H1 (cell line): Measurements from ENCODE around the gene ATP13A2. TPM values are rescaled to one million over a fixed set of nuclear protein-coding genes. Genes with fewer than 3 reads are reported as not detected.
A peak's percentile ranks its signal among the peaks of the same experiment; 100 is the strongest.

Experiments used
- CTCF ChIA-PET: fragments of 300-600 bp; sonication (Branson Sonifier 250); formaldehyde crosslinking; loops from one replicate; lab custom pipeline; 2021; ENCODE audit not compliant: partially characterized antibody; lab: Charles Lee
- POLR2A ChIA-PET: fragments of 300-600 bp; sonication (Branson Sonifier 250); formaldehyde crosslinking; loops from one replicate; lab custom pipeline; 2021; ENCODE audit warnings: inconsistent platforms; ENCODE audit not compliant: partially characterized antibody; lab: Charles Lee
- DNase-seq, 2 experiments: peaks; one replicate each; pipeline versions ENCODE4 v3.0.0 to v3.0.0-alpha.2; 2010 to 2022; ENCODE audit warnings: low spot score in 2 of 2, low read depth in 1 of 2, mixed read lengths in 1 of 2
- FAIRE-seq: peaks from 2 replicates; lab custom pipeline; 2011; peaks lifted over from hg19 to GRCh38; lab: Jason Lieb, UNC
- H2AFZ ChIP-seq: 2 replicates; pipeline ENCODE4 v1.8.1; 2012; ENCODE audit warnings: low read length, inconsistent platforms
- H2AK5ac ChIP-seq: 2 replicates; pipeline ENCODE4 v1.6.1; 2013; ENCODE audit warnings: low read depth, low read length
- H2BK120ac ChIP-seq: replicated peaks from 2 replicates; pipeline ENCODE3; 2013; ENCODE audit warnings: low read depth, low read length, inconsistent platforms
- H2BK12ac ChIP-seq: 2 replicates; pipeline ENCODE4 v1.6.1; 2013; ENCODE audit warnings: low read depth, low read length
- H2BK15ac ChIP-seq: 2 replicates; pipeline ENCODE4 v1.6.1; 2013; ENCODE audit warnings: low read length
- H2BK20ac ChIP-seq: 2 replicates; pipeline ENCODE4 v1.6.1; 2013; ENCODE audit warnings: low read length
- H2BK5ac ChIP-seq: 2 replicates; pipeline ENCODE4 v1.6.1; 2013; ENCODE audit warnings: low read depth, low read length
- H3K14ac ChIP-seq: 2 replicates; pipeline ENCODE4 v1.6.1; 2013; ENCODE audit warnings: inconsistent platforms; ENCODE audit not compliant: insufficient read length
- H3K18ac ChIP-seq: 2 replicates; pipeline ENCODE4 v1.6.1; 2013; ENCODE audit warnings: low read length; ENCODE audit errors: extremely low read depth
- H3K23ac ChIP-seq: 2 replicates; pipeline ENCODE4 v1.6.1; 2013; ENCODE audit warnings: inconsistent platforms; ENCODE audit not compliant: insufficient read length
- H3K23me2 ChIP-seq: 2 replicates; pipeline ENCODE4 v1.6.1; 2013; ENCODE audit warnings: low read depth, low read length
- H3K27ac ChIP-seq: 2 replicates; pipeline ENCODE4 v1.6.1; 2011; ENCODE audit warnings: low read depth, low read length, inconsistent platforms
- H3K27me3 ChIP-seq, 4 experiments: replicated peaks in 1 of 4; 1 replicate in 1 of 4; 2 replicates in 3 of 4; pipeline versions ENCODE4 v1.6.1 to v1.8.1; 2011 to 2013; ENCODE audit warnings: low read length in 3 of 4, mild to moderate bottlenecking in 3 of 4, inconsistent platforms in 2 of 4, mixed read lengths in 2 of 4, moderate library complexity in 1 of 4; ENCODE audit not compliant: control insufficient read depth in 3 of 4, insufficient read depth in 3 of 4; ENCODE audit errors: extremely low read depth in 1 of 4
- H3K36me3 ChIP-seq, 4 experiments: 2 replicates each; pipeline versions ENCODE4 v1.6.1 to v1.8.1; 2011 to 2013; ENCODE audit warnings: mild to moderate bottlenecking in 4 of 4, low read length in 3 of 4, moderate library complexity in 2 of 4, control low read depth in 1 of 4, inconsistent platforms in 1 of 4; ENCODE audit not compliant: insufficient read depth in 4 of 4, control insufficient read depth in 2 of 4
- H3K4ac ChIP-seq: replicated peaks from 2 replicates; pipeline ENCODE3; 2013; ENCODE audit warnings: low read length, low read depth, mixed read lengths, inconsistent platforms; ENCODE audit not compliant: insufficient read length
- H3K4me1 ChIP-seq, 4 experiments: replicated peaks in 1 of 4; 1 replicate in 1 of 4; 2 replicates in 3 of 4; pipeline versions ENCODE4 v1.6.1 to v1.8.1; 2011 to 2013; ENCODE audit warnings: low read length in 3 of 4, inconsistent platforms in 2 of 4, mixed read lengths in 1 of 4; ENCODE audit not compliant: insufficient read depth in 4 of 4, control insufficient read depth in 3 of 4
- H3K4me2 ChIP-seq, 2 experiments: 2 replicates each; pipeline versions ENCODE4 v1.6.1 to v1.8.1; 2011 to 2013; ENCODE audit warnings: low read depth in 2 of 2, low read length in 2 of 2, control low read depth in 1 of 2, inconsistent platforms in 1 of 2, mild to moderate bottlenecking in 1 of 2; ENCODE audit not compliant: insufficient read depth in 1 of 2
- H3K4me3 ChIP-seq, 4 experiments: fragments of 200-600, 300-600 bp in 1 of 4; sonication (generic), shearing (Covaris generic), sonication (Bioruptor Twin) in 1 of 4; 2 replicates each; pipeline versions ENCODE4 v1.5.1 to v1.8.1; 2011 to 2016; ENCODE audit warnings: low read length in 4 of 4, low read depth in 3 of 4, control low read depth in 2 of 4, inconsistent platforms in 2 of 4, mild to moderate bottlenecking in 2 of 4, mixed read lengths in 1 of 4, moderate library complexity in 1 of 4; ENCODE audit not compliant: insufficient read depth in 2 of 4; ENCODE audit errors: extremely low read depth in 1 of 4
- H3K56ac ChIP-seq: replicated peaks from 2 replicates; pipeline ENCODE3; 2013; ENCODE audit warnings: low read depth, mild to moderate bottlenecking, mixed read lengths, low read length, inconsistent platforms; ENCODE audit not compliant: insufficient read length
- H3K79me1 ChIP-seq: 2 replicates; pipeline ENCODE4 v1.6.1; 2013; ENCODE audit warnings: low read depth, low read length, control low read depth
- H3K79me2 ChIP-seq, 2 experiments: 2 replicates each; pipeline versions ENCODE4 v1.6.1 to v1.8.1; 2012 to 2013; ENCODE audit warnings: low read length in 2 of 2, mild to moderate bottlenecking in 2 of 2, inconsistent platforms in 1 of 2; ENCODE audit not compliant: insufficient read depth in 2 of 2, control insufficient read depth in 1 of 2
- H3K9ac ChIP-seq, 4 experiments: replicated peaks in 1 of 4; 1 replicate in 1 of 4; 2 replicates in 3 of 4; pipeline versions ENCODE4 v1.6.1 to v1.8.1; 2011 to 2013; ENCODE audit warnings: low read depth in 3 of 4, low read length in 3 of 4, control low read depth in 2 of 4, mild to moderate bottlenecking in 2 of 4, moderate library complexity in 2 of 4, inconsistent platforms in 1 of 4; ENCODE audit errors: extremely low read depth in 1 of 4
- H3K9me3 ChIP-seq, 2 experiments: 2 replicates each; pipeline versions ENCODE4 v1.6.1 to v1.8.1; 2012 to 2013; ENCODE audit warnings: mild to moderate bottlenecking in 2 of 2, moderate library complexity in 2 of 2, control low read depth in 1 of 2, inconsistent platforms in 1 of 2, low read depth in 1 of 2, low read length in 1 of 2, mixed read lengths in 1 of 2; ENCODE audit not compliant: insufficient read depth in 2 of 2
- H4K20me1 ChIP-seq, 2 experiments: replicated peaks in 1 of 2; 2 replicates each; pipeline versions ENCODE3 to v1.8.1; 2011 to 2013; ENCODE audit warnings: inconsistent platforms in 2 of 2, low read length in 2 of 2, mild to moderate bottlenecking in 1 of 2; ENCODE audit not compliant: insufficient read depth in 2 of 2, control insufficient read depth in 1 of 2
- H4K5ac ChIP-seq: 2 replicates; pipeline ENCODE4 v1.6.1; 2013; ENCODE audit warnings: low read length, low read depth, mixed read lengths, inconsistent platforms; ENCODE audit not compliant: insufficient read length
- H4K8ac ChIP-seq: 2 replicates; pipeline ENCODE4 v1.8.0; 2013; ENCODE audit warnings: mild to moderate bottlenecking, moderate library complexity, low read length, inconsistent platforms; ENCODE audit not compliant: insufficient read depth; ENCODE audit errors: extremely low read depth
- H4K91ac ChIP-seq: replicated peaks from 2 replicates; pipeline ENCODE3; 2013; ENCODE audit warnings: low read length, mixed read lengths, inconsistent platforms; ENCODE audit not compliant: insufficient read length
- CBX5 ChIP-seq: fragments of 300-800, 300-1000 bp; sonication (generic); IDR thresholded peaks from 2 replicates; pipeline ENCODE4 v1.7.1; 2016; ENCODE audit warnings: antibody characterized with exemption, low read length, low read depth
- E2F6 ChIP-seq: IDR thresholded peaks from 2 replicates; pipeline ENCODE4 v1.6.1; 2012; ENCODE audit warnings: inconsistent platforms
- MAFK ChIP-seq: IDR thresholded peaks from 2 replicates; pipeline ENCODE4 v1.6.1; 2012; ENCODE audit warnings: low read depth, mild to moderate bottlenecking, improper control_type of control experiment, low read length
- NANOG ChIP-seq: IDR thresholded peaks from 2 replicates; pipeline ENCODE4 v1.6.1; 2011; ENCODE audit warnings: low read length, low read depth, mild to moderate bottlenecking, inconsistent platforms; ENCODE audit not compliant: insufficient read depth, poor library complexity, severe bottlenecking
- NRF1 ChIP-seq: IDR thresholded peaks from 2 replicates; pipeline ENCODE4 v1.6.1; 2011; ENCODE audit warnings: mild to moderate bottlenecking, low read depth, low read length, improper control_type of control experiment
- SAP30 ChIP-seq: fragments of 300-600 bp; sonication (generic); IDR thresholded peaks from 2 replicates; pipeline ENCODE4 v1.7.1; 2012; ENCODE audit warnings: low read length, moderate library complexity, mild to moderate bottlenecking, inconsistent platforms; ENCODE audit not compliant: insufficient read depth, insufficient replicate concordance
- SIN3A ChIP-seq, 2 experiments: IDR thresholded peaks in 1 of 2; conservative IDR thresholded peaks in 1 of 2; 2 replicates each; pipeline ENCODE4 v1.6.1; 2011 to 2012; ENCODE audit warnings: low read length in 2 of 2, improper control_type of control experiment in 1 of 2, low read depth in 1 of 2, mild to moderate bottlenecking in 1 of 2
- SIRT6 ChIP-seq: IDR thresholded peaks from one replicate; pipeline ENCODE4 v1.7.1; 2012; ENCODE audit warnings: low read length, inconsistent platforms
- USF2 ChIP-seq: IDR thresholded peaks from 2 replicates; pipeline ENCODE4 v1.6.1; 2011; ENCODE audit warnings: low read length, improper control_type of control experiment
- WGBS, 2 experiments: shearing (Covaris generic) in 1 of 2; methylation state at CpG; one replicate each; pipeline versions ENCODE4 v1.1.6 to v1.1.7; 2013 to 2015; ENCODE audit warnings: low lambda C conversion rate in 2 of 2, mixed read lengths in 2 of 2, inconsistent platforms in 1 of 2, low coverage in 1 of 2, missing lambda C conversion rate in 1 of 2; ENCODE audit not compliant: insufficient replicate concordance in 2 of 2, insufficient coverage in 1 of 2, insufficient read length in 1 of 2; ENCODE audit errors: extremely low coverage in 1 of 2, missing lambda C conversion rate in 1 of 2; 5-methylcytosine and 5-hydroxymethylcytosine counted together
- polyA plus RNA-seq, 7 experiments: library from polyadenylated mRNA; depleted of rRNA in 3 of 7; stranded (reverse) in 5 of 7; unstranded in 2 of 7; fragments of >200 nt in 5 of 7; fragments of 200-250 nt in 2 of 7; gene quantifications; 1 replicate in 5 of 7; 2 replicates in 1 of 7; 4 replicates in 1 of 7; pipeline versions ENCODE4 v1.2.1 to v1.2.3, GENCODE V29; 2011 to 2013; ENCODE audit warnings: missing spikeins in 2 of 7, mixed read lengths in 2 of 7
- total RNA-seq: library from RNA; stranded (reverse); fragmentation: NEBNext Ultra II Directional; extraction: Animal tissue kit (Norgen Biotek cat#: 25700); gene quantifications from 2 replicates; pipeline ENCODE4 v1.2.1, GENCODE V29; 2021

ATP13A2 gene
- total and polyA plus RNA-seq, 2 of the 8 experiments (the other 6 are each of a cell fraction or from before 2014, with no cell fraction given) = 82.1 to 83.6 TPM

GRCh38 chr1:16981269-16981849 is 30.4 kb downstream of the ATP13A2 start:
- Histone ChIP-seq H2AK5ac (no peak overlapping the region), H3K36me3 (peaks cover 4 to 18% (median 13%) of the 10 kb centered on the region in 4 experiments), H3K27ac (no peak overlapping the region), H3K4me2 (peak overlapping the region in 1 of 2 experiments; percentile 83; a peak in 1 of 4 replicates), H3K23me2 (peaks cover 6% of the 10 kb centered on the region), H3K79me1 (peaks cover 12% of the 10 kb centered on the region), H3K9me3 (no peaks in the 10 kb centered on the region), H3K56ac (no peak overlapping the region), H3K79me2 (peaks cover 0 to 27% of the 10 kb centered on the region in 2 experiments; a peak in 2 of 4 replicates), H2AFZ (no peak overlapping the region), H2BK120ac (no peak overlapping the region), H3K18ac (0 out of 2 replicates have a peak overlapping the region, but pooled peaks have one; percentile 19), H2BK12ac (peak overlapping the region; percentile 32; the same call in 1 of the 2 replicates), H3K4ac (no peak overlapping the region), H3K14ac (no peak overlapping the region), H3K9ac (no peak overlapping the region), H2BK15ac (no peak overlapping the region), H4K91ac (no peak overlapping the region), H2BK5ac (0 out of 2 replicates have a peak overlapping the region, but pooled peaks have one; percentile 54), H3K4me3 (no peak overlapping the region; a peak in 1 of 8 replicates), H2BK20ac (peak overlapping the region; percentile 75; the same call in 1 of the 2 replicates), H4K8ac (no peak overlapping the region), H3K23ac (no peak overlapping the region), H3K4me1 (peaks cover 0 to 21% (median 14%) of the 10 kb centered on the region in 4 experiments; a peak in 6 of 7 replicates), H4K5ac (no peak overlapping the region), H4K20me1 (peaks cover 8 to 13% of the 10 kb centered on the region in 2 experiments), H3K27me3 (peaks cover 0 to 3% (median 0%) of the 10 kb centered on the region in 4 experiments; a peak in 1 of 7 replicates)
- no peak for DNase-seq
- 83% methylated on average over 10 of the region's 10 CpGs; no CpG with 5 or more reads in 1 of the 2 experiments for WGBS, 2 experiments
- CTCF ChIA-PET = interaction anchor here (0.7 to 14.2 kb wide), 10 partner anchors 10 to 66 kb away, joined by 3 to 267 read pairs (median 3); no protein-coding TSS in a partner anchor
- POLR2A ChIA-PET = interaction anchor here (1.1 to 6.6 kb wide), 9 partner anchors 8 to 74 kb away, joined by 3 to 92 read pairs (median 5); partner anchors contain the start of gene CROCC
- FAIRE-seq = no peak
- TF ChIP-seq USF2 (no peak), NRF1 (no peak), E2F6 (no peak), MAFK (no peak), SIN3A (conservative IDR thresholded peaks at IDR 0.05 in 1 of 2, IDR thresholded peaks at IDR 0.05 in 1 of 2; ENCODE audit: low read depth in 1 of 2, low read length in 2 of 2) (no peak), CBX5 (no peak), SIRT6 (no peak), NANOG (no peak), SAP30 (no peak)
